Spleen (tissue), 11 donors: ENCODE data around the gene OARD1. TPM values are rescaled to one million over a fixed set of nuclear protein-coding genes. Genes with fewer than 3 reads are reported as not detected.
"Not testable (repeated sequence)": the region's sequence is repeated elsewhere in the genome, so short reads cannot be mapped to it uniquely, and the experiment has no call there.

Experiments
- DNase-seq: peaks from one replicate; pipeline ENCODE4 v3.0.0-alpha.2; 2020
- H3K27ac ChIP-seq, 8 donors: fragments of 200-600 bp; sonication (generic) in 7 of 8; 1 replicate in 4 of 8; 2 replicates in 4 of 8; pipeline versions ENCODE4 v1.5.0 to v1.8.0; 2016 to 2021; ENCODE audit warnings: inconsistent platforms in 4 of 8, mild to moderate bottlenecking in 4 of 8, moderate library complexity in 1 of 8
- H3K27me3 ChIP-seq, 7 donors: fragments of 200-600 bp; sonication (generic) in 6 of 7; replicated peaks in 1 of 7; 1 replicate in 4 of 7; 2 replicates in 3 of 7; pipeline versions ENCODE4 v1.5.0 to v1.8.0; 2016 to 2021; ENCODE audit warnings: inconsistent platforms in 3 of 7, mild to moderate bottlenecking in 1 of 7
- H3K36me3 ChIP-seq, 6 donors: fragments of 200-600 bp; sonication (generic) in 5 of 6; 1 replicate in 4 of 6; 2 replicates in 2 of 6; pipeline versions ENCODE4 v1.5.0 to v1.8.0; 2016 to 2021; ENCODE audit warnings: inconsistent platforms in 2 of 6
- H3K4me1 ChIP-seq, 6 donors: fragments of 200-600 bp; sonication (generic) in 5 of 6; 1 replicate in 3 of 6; 2 replicates in 3 of 6; pipeline versions ENCODE4 v1.5.0 to v1.8.0; 2016 to 2021; ENCODE audit warnings: inconsistent platforms in 3 of 6
- H3K4me3 ChIP-seq, 8 donors: fragments of 200-600 bp; sonication (generic) in 7 of 8; 1 replicate in 4 of 8; 2 replicates in 4 of 8; pipeline versions ENCODE4 v1.5.0 to v1.8.0; 2016 to 2021; ENCODE audit warnings: inconsistent platforms in 4 of 8, mild to moderate bottlenecking in 4 of 8, moderate library complexity in 2 of 8
- H3K9me3 ChIP-seq, 8 donors: fragments of 200-600 bp; sonication (generic) in 7 of 8; 1 replicate in 4 of 8; 2 replicates in 4 of 8; pipeline versions ENCODE4 v1.5.0 to v1.8.0; 2016 to 2021; ENCODE audit warnings: inconsistent platforms in 4 of 8
- CTCF ChIP-seq, 11 experiments: fragments of 200-600 bp in 7 of 11; fragments of 450-650 bp in 4 of 11; sonication (generic) in 4 of 11; IDR thresholded peaks in 8 of 11; conservative IDR thresholded peaks in 3 of 11; 1 replicate in 7 of 11; 2 replicates in 4 of 11; pipeline versions ENCODE4 v1.4.0 to v1.8.0; 2016 to 2021; ENCODE audit warnings: antibody characterized with exemption in 11 of 11, inconsistent platforms in 4 of 11, mild to moderate bottlenecking in 1 of 11
- POLR2A ChIP-seq, 3 donors: fragments of 450-650 bp; IDR thresholded peaks; one replicate each; pipeline ENCODE4 v1.5.1; 2017; ENCODE audit warnings: antibody characterized with exemption in 3 of 3, mild to moderate bottlenecking in 1 of 3
- POLR2AphosphoS5 ChIP-seq, 3 donors: sonication (generic); formaldehyde crosslinking; IDR thresholded peaks; one replicate each; pipeline ENCODE4 v1.5.1; 2017; ENCODE audit warnings: antibody characterized with exemption in 3 of 3
- WGBS, 5 donors: extraction: QIAGEN DNeasy Blood & Tissue Kit in 3 of 5; methylation state at CpG; one replicate each; pipeline versions ENCODE4 v1.1.5 to v1.1.7; 2013 to 2018; 5-methylcytosine and 5-hydroxymethylcytosine counted together
- intact Hi-C: fragments of 100-400 bp; cut with DNase I; formaldehyde crosslinking; loops from one replicate; pipeline ENCODE4 v1.15.0; 2023; ENCODE audit warnings: low total_unique reads
- polyA plus RNA-seq, 3 donors: library from polyadenylated mRNA; stranded (reverse); fragments of 200-250 nt; gene quantifications; one replicate each; pipeline ENCODE4 v1.2.1, GENCODE V29; 2013
- total RNA-seq, 7 donors: library from RNA; depleted of rRNA in 3 of 7; stranded (reverse); fragments of >200 nt in 3 of 7; fragmentation: NEBNext Ultra II Directional in 4 of 7; extraction: Animal tissue kit (Norgen Biotek cat#: 25700) in 4 of 7; gene quantifications; one replicate each; pipeline versions ENCODE4 v1.1.0 to v1.2.1, GENCODE V29; 2016 to 2021
- donor health status: healthy with polysubstance abuse.
- donor health status: DM: no; HTN: no; CAD: no; lungs with moderate emphysema.
- donor health status: DM: no; HTN: no; CAD: no.
- donor health status: Bipolar disorder and iron deficiency.
- donor health status: healthy.
- donor health status: DM: no; HTN: no; CAD: no.
- donor health status: DM: yes; HTN: yes; CAD: no.

Gene OARD1
- total and polyA plus RNA-seq, 10 donors = 20.7 to 41.4 (median 32.6) TPM

GRCh38 chr6:41022294-41022693 lies 49.9 kb downstream of the OARD1 start:
- Histone ChIP-seq H3K36me3 (no peaks in the 10 kb centered on the region), H3K27ac (no peak overlapping the region), H3K4me1 (peaks cover 1 to 4% (median 4%) of the 10 kb centered on the region in 6 donors), H3K4me3 (no peak overlapping the region), H3K27me3 (no peaks in the 10 kb centered on the region), H3K9me3 (peaks cover 0 to 4% (median 0%) of the 10 kb centered on the region in 8 donors)
- no peak for DNase-seq
- intact Hi-C loops = loop anchor here (10.0 kb wide), 1 partner anchor 1667 kb away; no protein-coding TSS in a partner anchor
- no peak for TF ChIP-seq CTCF (IDR thresholded peaks at IDR 0.05 in 8 of 11, conservative IDR thresholded peaks at IDR 0.05 in 3 of 11)
- no peak for TF ChIP-seq POLR2A (IDR thresholded peaks at IDR 0.05)
- no peak for TF ChIP-seq POLR2AphosphoS5 (IDR thresholded peaks at IDR 0.05)

GRCh38 chr6:41021832-41022231 lies 50.3 kb downstream of the OARD1 start:
- no peak overlapping the region for H3K4me3 ChIP-seq
- peaks cover 0 to 4% (median 0%) of the 10 kb centered on the region in 8 donors for H3K9me3 ChIP-seq
- TF ChIP-seq POLR2A (IDR thresholded peaks at IDR 0.05) (no peak), CTCF (IDR thresholded peaks at IDR 0.05 in 8 of 11, conservative IDR thresholded peaks at IDR 0.05 in 3 of 11) (no peak), POLR2AphosphoS5 (IDR thresholded peaks at IDR 0.05) (no peak)
- H3K36me3 ChIP-seq = no peaks in the 10 kb centered on the region
- no peaks in the 10 kb centered on the region for H3K27me3 ChIP-seq
- WGBS, 5 donors = 79 to 97% (median 90%) methylated on average over 3 of the region's 3 CpGs
- intact Hi-C loops = loop anchor here (10.0 kb wide), 1 partner anchor 1667 kb away; no protein-coding TSS in a partner anchor
- no peaks in the 10 kb centered on the region for H3K4me1 ChIP-seq
- DNase-seq = no peak
- no peak overlapping the region for H3K27ac ChIP-seq

- H3K36me3 ChIP-seq = no peaks in the 10 kb centered on the region
- DNase-seq = no peak
- H3K4me3 ChIP-seq = no peak overlapping the region
- peaks cover 0 to 4% (median 0%) of the 10 kb centered on the region in 8 donors for H3K9me3 ChIP-seq
- TF ChIP-seq CTCF (IDR thresholded peaks at IDR 0.05 in 8 of 11, conservative IDR thresholded peaks at IDR 0.05 in 3 of 11) = no peak
- TF ChIP-seq POLR2A (IDR thresholded peaks at IDR 0.05) = no peak
- no peak for TF ChIP-seq POLR2AphosphoS5 (IDR thresholded peaks at IDR 0.05)
- intact Hi-C loops = no loop called here
- no peaks in the 10 kb centered on the region for H3K4me1 ChIP-seq
- H3K27ac ChIP-seq = no peak overlapping the region
- 90 to 100% (median 97%) methylated on average over 1 of the region's 1 CpG; no CpG with 5 or more reads in 1 of the 5 donors for WGBS, 5 donors
- no peaks in the 10 kb centered on the region for H3K27me3 ChIP-seq
These were observed 54.5 kb downstream of the OARD1 start for GRCh38 chr6:41017663-41018062.

GRCh38 chr6:41015860-41016259 lies 56.3 kb downstream of the OARD1 start:
- H3K36me3 ChIP-seq, DNase-seq, H3K4me1 ChIP-seq, H3K27ac ChIP-seq, intact Hi-C loops, H3K27me3 ChIP-seq, H3K4me3 ChIP-seq, H3K9me3 ChIP-seq: not testable (repeated sequence)
- WGBS, 5 donors = 93 to 97% (median 95%) methylated on average over 4 to 5 of the region's 5 CpGs

- DNase-seq = no peak
- intact Hi-C loops = no loop called here
- Histone ChIP-seq H3K9me3 (peaks cover 0 to 4% (median 0%) of the 10 kb centered on the region in 8 donors), H3K27me3 (no peaks in the 10 kb centered on the region), H3K27ac (no peak overlapping the region), H3K4me1 (no peaks in the 10 kb centered on the region), H3K4me3 (no peak overlapping the region), H3K36me3 (no peaks in the 10 kb centered on the region)
- TF ChIP-seq POLR2AphosphoS5 (IDR thresholded peaks at IDR 0.05) = no peak
- no peak for TF ChIP-seq POLR2A (IDR thresholded peaks at IDR 0.05)
- 87 to 96% (median 94%) methylated on average over 4 of the region's 4 CpGs for WGBS, 5 donors
These were observed 57.4 kb downstream of the OARD1 start for GRCh38 chr6:41014780-41015179.

Other genes with a start within 250 kb of the OARD1 start
- 1 to 10 TPM; 1.7 to 3.9 (median 2.6) TPM for gene UNC5CL, start 33.1 kb downstream of the OARD1 start, total RNA-seq
- gene UNC5CL, start 33.1 kb downstream of the OARD1 start, polyA plus RNA-seq = 1 to 10 TPM; 1.4 to 3.0 (median 2.8) TPM
- 1 to 10 TPM in 1 of 7 donors, not detected in 6; 6.3 TPM for gene TSPO2, start 29.9 kb downstream of the OARD1 start, total RNA-seq
- under 1 TPM in 1 of 3 donors, not detected in 2; 0.54 TPM for gene TSPO2, start 29.9 kb downstream of the OARD1 start, polyA plus RNA-seq
- gene APOBEC2, start 19.2 kb downstream of the OARD1 start, total RNA-seq = under 1 TPM in 1 of 7 donors, not detected in 6; 0.23 TPM
- gene APOBEC2, start 19.2 kb downstream of the OARD1 start, polyA plus RNA-seq = not detected
- gene NFYA, start 618 bp upstream of the OARD1 start, total RNA-seq = 10 to 100 TPM; 24.4 to 34.8 (median 25.7) TPM
- 10 to 100 TPM in 1 of 3 donors, 1 to 10 TPM in 2; 6.4 to 10.1 (median 8.7) TPM for gene NFYA, start 618 bp upstream of the OARD1 start, polyA plus RNA-seq
- 10 to 100 TPM in 3 of 7 donors, 1 to 10 TPM in 4; 3.3 to 19.2 (median 7.2) TPM for gene TREML1, start 82.0 kb upstream of the OARD1 start, total RNA-seq
- gene TREML1, start 82.0 kb upstream of the OARD1 start, polyA plus RNA-seq = 1 to 10 TPM; 1.2 to 3.6 (median 1.5) TPM
- gene TREM2, start 90.8 kb upstream of the OARD1 start, total RNA-seq = under 1 TPM in 3 of 7 donors, not detected in 4; 0.64 to 0.97 (median 0.73) TPM
- gene TREM2, start 90.8 kb upstream of the OARD1 start, polyA plus RNA-seq = 10 to 100 TPM in 1 of 3 donors, under 1 TPM in 2; 0.59 to 18.3 (median 0.74) TPM
- 10 to 100 TPM in 5 of 7 donors, 1 to 10 TPM in 2; 7.4 to 28.8 (median 12.2) TPM for gene TREML2, start 128.8 kb upstream of the OARD1 start, total RNA-seq
- 1 to 10 TPM; 1.9 to 5.4 (median 4.6) TPM for gene TREML2, start 128.8 kb upstream of the OARD1 start, polyA plus RNA-seq
- gene TREML4, start 156.0 kb upstream of the OARD1 start, total RNA-seq = 1 to 10 TPM in 1 of 7 donors, not detected in 6; 2.2 TPM
- gene TREML4, start 156.0 kb upstream of the OARD1 start, polyA plus RNA-seq = under 1 TPM in 1 of 3 donors, not detected in 2; 0.44 TPM
- 10 to 100 TPM; 14.8 to 51.9 (median 24.9) TPM for gene TREM1, start 214.3 kb upstream of the OARD1 start, total RNA-seq
- gene TREM1, start 214.3 kb upstream of the OARD1 start, polyA plus RNA-seq = 1 to 10 TPM in 2 of 3 donors, under 1 TPM in 1; 0.64 to 3.7 (median 2.9) TPM